ENCODE measurements around the gene ATG10.
"Not testable (repeated sequence)": the region's sequence is repeated elsewhere in the genome, so short reads cannot be mapped to it uniquely, and the experiment has no call there.

Gene ATG10

DNA sequence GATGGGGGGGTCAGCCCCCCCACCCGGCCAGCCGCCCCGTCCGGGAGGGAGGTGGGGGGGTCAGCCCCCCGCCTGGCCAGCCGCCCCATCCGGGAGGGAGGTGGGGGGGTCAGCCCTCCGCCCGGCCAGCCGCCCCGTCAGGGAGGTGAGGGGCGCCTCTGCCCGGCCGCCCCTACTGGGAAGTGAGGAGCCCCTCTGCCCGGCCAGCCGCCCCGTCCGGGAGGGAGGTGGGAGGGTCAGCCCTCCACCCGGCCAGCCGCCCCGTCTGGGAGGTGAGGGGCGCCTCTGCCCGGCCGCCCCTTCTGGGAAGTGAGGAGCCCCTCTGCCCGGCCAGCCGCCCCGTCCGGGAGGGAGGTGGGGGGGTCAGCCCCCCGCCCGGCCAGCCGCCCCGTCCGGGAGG is 168.0 kb downstream of the ATG10 start:
- DNase-seq = not testable (repeated sequence)

DNA sequence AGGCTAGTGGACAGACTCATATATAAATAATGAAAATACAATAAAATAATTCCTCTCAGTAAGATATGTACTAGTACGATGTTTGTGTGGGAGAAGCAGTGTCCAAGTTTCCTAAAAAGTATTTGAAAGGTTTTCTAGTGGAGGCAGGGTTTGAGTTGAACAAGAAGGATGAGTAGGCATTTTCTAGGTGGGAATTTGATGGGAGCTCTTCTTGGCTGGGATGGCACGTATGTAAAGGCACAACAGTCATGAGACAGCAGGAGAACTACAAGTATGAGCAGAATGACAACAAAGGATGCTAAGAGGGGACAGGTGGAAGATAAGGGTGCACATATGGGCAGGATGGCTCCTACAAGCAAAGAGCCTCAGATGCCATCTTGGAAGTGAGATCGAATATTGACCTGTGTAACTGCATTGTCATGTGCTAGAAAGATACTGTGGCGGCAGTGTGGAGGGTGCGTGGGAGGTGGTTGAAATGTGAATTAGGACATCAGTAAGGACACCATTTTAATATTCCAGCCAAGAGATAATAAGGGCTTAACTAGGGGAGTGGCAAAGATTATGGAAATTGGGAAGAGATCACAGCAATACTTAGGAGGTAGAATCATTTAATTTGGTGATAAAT is 170.5 kb downstream of the ATG10 start:
- no peak for DNase-seq

DNA sequence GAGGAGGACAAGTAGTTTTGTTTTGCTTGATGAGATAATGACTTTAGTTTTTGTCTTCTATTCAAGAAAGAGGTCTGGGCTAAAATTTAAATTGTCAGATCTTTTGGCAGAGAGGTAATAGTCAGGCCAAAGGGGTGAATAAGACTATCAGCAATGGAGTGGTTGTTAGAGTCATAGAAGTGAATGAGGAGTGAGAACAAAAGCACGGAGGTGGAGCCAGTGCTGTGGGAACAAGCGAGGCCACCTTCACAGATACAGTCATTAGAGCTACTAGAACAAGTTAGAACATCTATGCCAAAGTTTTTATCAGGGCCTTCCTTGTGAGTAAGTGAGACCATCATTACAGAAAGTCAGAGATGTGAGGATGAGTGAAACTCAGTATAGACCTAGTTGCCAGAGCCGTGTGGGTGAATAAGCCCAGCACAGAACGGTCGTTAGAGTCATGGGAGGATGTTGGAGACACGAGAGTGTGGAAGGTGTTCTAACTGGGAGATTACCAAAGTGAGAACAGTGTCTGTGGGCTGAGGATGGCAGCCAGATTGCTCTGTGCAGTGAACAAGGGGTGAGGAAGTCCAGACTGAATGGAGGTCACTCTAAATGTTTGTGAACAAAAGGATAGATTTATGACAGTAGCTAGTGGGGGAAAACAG is 171.2 kb downstream of the ATG10 start:
- no peak for DNase-seq

DNA sequence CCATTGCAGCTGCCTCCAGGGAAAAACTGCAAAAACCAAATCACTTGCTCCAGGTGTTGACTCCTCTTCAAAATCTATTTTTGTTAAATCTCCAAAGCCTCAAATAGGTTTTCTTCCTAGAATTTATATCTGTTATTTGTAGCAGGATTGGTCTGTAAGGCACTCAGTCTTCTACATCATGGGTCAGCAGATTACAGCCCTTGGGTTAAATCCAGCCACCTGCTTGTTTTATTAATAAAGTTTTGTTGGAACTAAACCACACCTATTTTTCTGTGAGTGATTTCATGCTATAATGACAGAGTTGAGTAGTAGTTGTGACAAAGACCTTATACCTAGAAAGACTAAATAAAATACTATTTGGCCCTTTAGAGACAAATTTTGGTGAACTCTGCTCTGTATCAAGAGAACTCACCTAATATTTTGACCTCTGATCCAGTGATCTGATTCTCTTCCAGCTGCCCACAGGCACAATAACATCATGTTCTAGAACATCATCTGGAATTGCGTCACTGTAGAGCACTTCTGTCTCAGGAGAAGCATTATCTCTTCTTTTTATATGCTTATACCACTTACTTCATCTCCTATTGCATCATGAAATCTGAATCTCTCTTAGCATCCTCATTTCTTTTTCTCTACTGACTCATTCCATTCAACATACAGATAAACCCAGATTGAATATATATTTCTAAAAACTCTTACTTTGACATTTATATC is 176.2 kb downstream of the ATG10 start:
- peak in 1 of 2 experiments; percentile 6 for DNase-seq

DNA sequence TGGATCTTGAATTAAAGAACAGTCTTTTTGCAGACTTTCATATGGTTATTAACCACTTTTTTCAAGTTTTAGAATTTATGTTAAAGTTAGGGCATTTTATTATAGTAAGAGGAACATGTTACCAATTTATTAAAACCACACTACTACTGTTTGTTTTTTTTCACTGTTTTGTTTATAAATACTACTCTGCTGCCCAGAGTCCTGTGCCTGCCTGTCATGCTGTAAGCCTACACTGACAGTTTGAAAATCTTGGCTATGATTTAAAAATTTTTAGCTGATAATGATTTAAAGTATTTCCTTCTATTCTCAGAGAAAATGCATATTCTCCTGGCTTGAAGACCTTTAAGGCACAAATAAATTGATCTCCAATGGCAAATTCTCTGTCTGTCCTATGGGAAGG is 177.6 kb downstream of the ATG10 start:
- no peak for DNase-seq

DNA sequence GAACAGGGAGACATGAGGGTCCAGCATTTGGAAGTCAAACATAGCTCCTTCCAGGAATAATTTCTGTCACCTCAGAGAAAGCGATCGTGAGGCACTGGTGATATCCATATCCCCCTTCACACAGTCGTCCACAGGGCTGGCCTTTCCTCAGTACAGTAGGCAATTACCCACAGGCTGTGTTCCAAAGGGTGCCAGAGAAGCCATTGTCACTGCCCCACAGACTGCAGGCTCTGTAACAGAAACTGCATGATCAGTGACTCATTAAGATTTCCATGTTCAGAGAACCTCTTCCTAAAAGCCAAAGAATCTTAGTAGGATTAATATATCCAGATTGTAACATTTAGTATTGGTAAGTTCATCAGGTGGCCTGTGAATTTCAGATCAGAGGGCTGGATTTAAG is 178.7 kb downstream of the ATG10 start:
- DNase-seq = no peak

DNA sequence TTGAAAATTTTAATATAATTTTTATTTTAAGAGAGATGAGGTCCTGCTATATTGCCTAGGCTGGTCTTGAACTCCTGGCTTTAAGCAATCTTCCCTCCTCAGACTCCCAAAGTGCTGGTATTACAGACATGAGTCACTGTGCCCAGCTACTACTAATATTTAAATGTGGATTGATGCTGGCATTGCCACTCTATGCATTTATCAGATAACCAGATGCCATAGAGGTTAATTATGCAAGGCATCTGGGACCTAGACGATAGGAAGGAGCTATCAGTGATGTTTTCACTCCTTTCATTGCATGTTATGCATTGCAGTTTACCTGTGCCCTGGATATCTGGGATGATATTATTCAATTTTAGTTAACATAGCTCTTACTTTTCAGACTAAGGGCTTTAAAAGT is 179.4 kb downstream of the ATG10 start:
- DNase-seq = no peak

DNA sequence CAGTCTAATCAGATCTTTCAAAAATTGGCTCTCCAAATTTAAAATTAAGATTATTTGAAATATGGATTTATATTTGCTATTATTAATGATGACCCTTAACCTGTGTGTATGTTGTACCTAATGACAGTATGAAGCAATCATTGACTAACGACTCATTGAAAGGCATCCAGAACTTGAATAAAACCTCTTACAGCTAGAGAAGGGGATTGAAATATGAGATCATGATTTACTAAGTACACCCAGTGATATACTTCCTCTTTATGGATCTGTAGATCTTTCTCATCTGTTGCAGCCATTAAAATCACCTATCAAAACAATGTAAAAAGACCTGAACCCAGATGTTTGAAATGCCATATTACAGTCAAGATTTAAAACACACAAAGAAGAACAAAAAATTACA is 179.8 kb downstream of the ATG10 start:
- no peak for DNase-seq

DNA sequence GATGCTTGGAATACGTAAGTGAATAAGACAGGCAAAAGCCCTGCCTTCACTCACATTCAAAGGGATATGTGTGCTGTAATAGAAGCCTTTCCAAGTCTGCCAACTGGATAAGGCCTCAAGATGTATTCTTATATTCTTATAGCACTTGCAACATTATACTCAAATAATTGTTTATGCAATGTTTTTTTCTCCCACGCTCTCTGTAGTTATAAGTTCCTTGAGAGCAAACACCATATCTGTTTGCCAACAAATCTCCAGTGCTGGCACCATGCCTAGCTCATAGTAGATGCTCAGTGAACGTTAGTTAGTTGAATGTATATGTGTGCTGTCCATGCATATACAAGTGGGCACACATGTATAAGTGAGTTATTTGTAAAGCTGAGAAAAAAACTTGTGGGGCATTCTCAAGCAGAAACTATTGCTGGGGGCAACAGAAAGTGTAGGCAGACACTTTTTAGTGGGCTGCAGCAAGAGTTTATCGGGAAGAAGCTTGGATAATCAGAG is 181.2 kb downstream of the ATG10 start:
- DNase-seq = no peak

DNA sequence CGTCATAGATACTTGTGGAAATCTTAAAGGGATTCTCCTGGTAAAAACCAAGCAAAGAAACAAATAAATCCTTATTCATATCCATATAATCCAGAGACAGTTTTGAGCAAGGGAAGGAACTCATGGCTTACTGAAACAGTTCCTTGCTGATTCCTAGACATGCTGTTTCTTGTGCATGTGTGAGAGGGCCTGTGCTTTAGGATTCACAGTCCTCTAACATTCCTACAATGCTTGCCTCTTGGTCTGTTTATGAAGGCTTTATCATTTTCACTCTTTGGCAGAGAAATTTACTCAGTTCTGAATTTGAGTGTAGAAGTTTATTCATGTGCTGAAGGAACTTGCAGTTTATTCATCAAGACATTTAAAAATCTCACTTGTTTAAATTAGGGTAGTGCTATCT is 183.0 kb downstream of the ATG10 start:
- no peak for DNase-seq

DNA sequence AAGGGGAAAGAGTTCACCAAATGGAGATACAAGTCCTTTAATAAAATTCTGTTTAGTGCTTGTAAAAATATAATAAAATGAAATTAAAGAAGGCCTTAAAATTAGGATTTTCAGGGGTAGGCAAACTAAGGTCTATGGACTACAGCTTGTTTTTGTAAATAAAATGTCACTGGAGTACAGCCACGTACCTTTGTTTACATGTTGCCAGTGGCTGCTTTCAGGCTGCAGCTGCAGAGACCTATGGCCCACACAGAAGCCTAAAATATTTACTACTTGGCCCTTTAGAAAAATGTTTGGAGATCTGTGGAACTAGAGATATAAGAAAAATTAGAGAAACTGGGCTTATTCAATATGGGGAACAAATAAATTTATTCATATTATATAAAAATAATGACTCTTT is 183.5 kb downstream of the ATG10 start:
- no peak for DNase-seq

DNA sequence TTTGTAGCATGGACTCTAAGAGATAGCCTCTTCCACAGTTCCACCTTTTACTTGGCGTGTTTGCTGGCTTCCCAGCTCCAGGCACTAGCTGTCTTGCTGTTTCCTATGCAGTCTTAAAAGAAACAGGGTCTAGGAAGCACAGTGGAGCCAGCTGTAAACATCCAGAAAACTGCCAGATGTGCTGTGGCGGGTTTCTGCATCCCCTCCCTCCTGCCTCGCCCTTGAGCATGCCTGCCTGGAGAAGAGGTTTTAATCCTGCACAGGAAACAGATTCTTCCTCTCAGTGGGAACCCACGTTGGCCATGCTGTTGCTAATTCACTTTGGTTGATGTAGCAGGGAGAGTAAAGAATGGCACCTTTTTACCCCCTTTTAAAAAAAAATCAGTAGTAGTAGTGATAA is 185.1 kb downstream of the ATG10 start:
- DNase-seq = no peak

DNA sequence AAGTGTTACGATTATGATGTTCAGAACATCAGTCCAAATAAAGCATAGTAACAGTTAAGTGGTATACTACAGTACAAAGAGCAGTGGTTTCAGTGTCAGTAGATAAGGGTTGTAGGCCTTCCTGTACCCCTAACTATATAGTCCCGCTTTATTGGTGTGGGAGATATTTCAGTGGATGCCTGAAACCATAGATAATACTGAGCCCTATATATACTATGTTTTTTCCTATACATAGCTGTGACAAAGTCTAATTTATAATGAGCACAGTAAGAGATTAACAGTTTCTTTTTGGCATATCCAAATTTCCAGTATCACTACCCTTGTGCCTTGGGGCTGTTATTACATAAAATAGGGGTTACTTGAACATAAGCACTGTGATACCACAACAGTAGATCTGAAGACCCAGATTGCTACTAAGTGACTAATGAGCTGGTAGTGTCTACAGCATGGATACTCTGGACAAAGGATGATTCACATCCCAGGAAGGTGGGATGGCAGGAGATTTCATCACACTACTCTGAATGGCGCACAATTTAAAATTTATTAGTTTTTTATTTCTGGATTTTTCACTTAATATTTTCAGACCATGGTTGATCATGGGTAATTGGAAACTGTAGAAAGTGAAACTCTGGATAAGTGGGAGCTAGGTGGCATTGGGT is 187.1 kb downstream of the ATG10 start:
- DNase-seq = no peak

DNA sequence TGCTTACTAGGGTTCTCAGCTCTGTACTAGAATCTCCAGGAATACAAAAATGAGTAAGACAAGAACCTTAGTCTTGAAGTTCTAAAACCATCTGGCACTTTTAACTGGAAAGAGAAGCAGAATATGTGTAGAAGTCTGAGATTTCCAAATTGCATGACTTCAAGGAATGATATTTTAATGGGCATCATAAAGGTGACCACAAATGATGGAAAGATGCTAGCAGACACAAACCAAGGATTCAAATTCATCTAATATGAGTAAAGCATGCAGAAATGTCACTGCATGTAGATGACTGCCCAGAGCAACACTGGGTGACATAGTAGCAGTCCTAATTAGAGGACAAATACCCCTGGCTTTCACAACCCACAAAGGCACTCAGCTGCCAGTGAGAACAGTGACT is 189.1 kb downstream of the ATG10 start:
- no peak for DNase-seq

DNA sequence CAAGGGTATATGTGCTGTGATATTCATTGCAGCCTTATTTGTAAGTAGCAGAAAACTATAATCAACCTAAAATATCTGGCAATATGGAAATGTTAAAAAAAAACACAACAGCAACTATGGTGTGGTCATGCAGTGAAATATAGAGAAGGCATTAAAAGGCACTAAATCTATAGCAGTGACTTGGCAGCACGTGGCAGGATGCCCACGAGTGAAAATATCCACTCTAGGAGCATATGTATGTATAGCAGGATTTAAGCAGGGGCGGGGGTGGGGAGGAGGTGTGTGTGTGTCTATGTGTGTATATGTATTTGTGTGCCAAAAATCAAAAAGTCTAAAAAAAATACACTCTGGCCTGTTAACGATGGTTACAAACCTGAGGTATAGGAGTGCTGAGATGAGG is 190.8 kb downstream of the ATG10 start:
- no peak for DNase-seq

DNA sequence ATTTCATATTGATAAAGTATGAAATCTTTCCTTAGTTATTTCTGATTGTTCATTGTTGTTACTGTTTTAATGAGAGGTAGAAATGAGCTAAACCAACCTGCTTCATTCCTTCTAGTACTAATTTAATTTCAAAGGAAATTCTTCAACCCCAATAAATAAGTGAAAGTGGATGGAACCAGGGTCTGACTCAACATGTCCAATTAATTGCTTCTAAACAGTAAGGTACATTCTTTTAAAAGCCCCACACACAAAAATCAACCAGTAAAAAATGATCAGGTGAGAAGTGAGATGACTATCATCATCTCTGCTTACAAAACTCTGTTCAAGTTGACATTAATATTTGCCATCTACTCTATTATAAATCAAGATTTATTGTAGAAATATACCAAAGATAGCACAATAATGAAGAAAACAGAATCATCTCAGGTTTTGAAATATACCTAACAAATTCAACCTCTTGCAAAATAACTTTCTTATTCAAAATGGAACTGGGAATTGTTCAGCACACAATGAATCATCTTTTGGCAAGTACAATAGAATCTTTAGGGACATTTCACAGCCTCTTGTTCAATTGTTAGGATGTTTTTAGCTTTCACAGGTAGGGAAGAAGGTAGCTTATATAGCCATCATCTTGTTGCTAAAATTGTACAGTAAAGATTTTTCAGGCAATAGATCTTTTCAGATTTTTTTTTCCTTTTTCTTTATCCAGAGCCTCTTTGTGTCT is 191.8 kb downstream of the ATG10 start:
- DNase-seq = no peak

DNA sequence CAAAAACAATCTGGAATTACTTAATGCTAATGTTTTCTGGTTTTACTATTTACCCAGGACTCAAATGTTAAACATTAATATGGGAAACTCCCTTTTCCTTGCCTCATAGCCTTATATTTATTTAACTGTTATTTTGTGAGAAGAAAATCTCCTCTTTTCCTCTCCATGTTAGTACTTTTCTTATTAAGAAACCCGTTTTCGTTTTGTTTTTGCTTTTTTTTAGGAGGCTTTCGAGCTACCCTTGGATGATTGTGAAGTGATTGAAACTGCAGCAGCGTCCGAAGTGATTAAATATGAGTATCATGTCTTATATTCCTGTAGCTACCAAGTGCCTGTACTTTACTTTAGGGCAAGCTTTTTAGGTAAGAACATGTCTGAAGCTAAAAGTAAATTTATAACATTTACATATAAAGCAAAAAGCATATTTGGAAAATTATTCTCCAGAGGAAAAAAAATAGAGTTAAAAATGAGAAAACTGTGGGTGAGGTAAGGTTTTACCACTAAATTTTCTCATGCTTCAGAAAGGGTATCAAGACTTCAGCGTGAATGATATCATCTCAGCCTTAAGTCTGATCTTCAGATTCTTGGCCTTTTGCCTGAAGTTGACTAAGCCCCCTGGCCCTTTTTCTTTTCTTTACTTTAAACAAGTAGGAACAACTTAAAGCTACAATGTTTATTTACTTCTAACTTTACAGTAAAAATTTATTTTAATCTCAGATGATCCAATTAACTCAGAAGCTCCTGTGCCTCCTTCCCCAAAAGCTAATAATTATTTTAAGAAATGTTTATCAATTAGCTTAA is 192.6 kb downstream of the ATG10 start:
- DNase-seq = no peak

DNA sequence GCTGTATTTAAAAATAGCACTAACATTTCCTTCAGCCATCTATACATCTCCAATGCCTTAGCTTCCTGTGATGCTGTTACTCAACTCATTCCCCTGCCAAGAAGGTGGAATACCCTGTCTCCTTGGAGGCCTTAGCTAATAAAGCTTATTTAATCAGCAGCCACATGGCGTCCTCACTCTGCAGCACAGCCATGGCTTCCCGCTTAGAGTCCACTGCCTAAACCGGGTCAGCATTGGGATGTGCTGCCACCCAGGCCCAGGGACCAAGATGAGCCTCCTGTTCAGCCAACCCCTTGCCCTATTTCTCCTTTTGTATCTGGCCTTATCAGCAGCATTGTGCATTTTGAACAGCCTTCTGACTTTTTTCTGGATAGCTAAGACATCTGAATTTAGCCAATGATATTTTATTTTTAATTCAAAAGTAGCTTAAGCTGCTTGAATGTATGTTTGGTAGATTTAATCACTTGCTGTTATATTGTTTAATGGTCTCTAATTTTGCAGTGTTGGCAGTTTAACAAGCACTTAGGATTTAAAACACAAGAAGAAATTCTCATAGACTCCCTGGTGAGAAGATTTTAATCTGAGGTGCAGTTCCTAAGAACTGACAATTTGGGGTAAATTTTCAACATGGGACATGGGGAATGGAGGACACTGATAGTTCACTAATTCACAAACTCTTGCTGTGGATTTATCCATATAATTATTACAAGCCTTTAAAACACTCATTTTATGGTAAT is 193.3 kb downstream of the ATG10 start:
- no peak for DNase-seq

DNA sequence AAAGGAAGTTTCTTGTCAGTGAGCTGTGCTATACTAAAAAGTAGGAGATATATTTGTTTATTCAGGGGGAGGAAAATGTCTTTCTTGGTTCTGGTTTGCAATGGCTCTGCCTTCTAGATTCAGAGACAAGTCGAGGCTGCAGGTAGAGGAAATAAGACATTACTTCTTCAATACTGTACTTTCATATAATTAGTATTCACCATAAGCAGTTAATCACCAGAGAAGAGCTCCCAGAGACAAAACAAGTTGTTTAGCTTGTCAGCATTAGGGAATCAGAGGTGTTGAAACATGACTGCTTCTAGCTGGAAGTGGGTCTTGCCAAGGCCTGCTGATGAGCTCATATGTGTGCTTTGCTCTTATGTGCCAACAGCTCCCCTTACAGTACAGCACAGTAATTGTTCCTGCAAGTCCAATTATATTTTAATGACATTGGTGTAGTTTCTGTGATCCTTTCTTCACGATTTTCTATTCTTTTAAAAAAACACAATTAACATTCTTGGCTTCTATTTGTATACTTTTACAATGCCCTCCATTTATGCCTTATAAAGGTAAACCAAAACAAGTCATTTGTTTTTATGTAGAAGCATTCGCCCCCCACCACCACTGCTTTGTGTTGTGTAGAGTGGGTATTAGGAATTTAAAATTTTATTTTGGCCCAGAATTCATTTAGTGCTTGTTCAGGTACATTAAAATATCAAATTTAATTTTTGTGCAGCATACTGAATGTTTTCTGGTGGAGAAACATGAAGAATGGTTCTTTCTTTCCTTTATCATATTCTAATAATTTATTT is 194.1 kb downstream of the ATG10 start:
- peak; percentile 77 to 87 for DNase-seq

DNA sequence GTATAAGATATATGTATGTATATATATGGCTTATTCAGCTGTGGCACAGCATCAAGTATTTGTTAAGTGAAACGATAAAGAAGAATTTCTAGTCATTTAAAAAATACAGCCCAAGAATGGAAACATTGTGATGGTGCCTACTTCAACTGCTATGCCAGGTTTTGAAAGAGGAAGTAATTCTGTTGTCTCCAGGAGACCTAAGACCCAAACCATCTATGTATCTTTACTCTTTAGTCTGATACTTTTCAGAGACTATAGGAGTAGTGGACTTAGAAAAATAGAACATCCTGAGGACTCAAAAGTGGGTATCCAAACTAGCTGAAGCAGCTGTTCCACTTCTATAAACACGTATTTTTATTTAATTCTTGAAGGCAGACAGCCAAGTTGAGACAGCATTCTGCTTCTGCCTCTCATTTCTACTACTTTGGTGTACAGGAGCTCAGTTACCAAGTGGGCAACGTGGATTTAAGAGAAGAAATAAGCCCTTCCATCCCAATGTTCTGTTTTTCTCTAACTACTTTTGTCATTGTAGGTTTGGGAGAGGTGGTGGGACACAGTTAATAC is 195.6 kb downstream of the ATG10 start:
- DNase-seq = no peak
